ENCODE results near the gene CLMP. TPM values are rescaled to one million over a fixed set of nuclear protein-coding genes. Genes with fewer than 3 reads are reported as not detected.
"Not testable (repeated sequence)": the region's sequence is repeated elsewhere in the genome, so short reads cannot be mapped to it uniquely, and the experiment has no call there.

CLMP gene
- total RNA-seq, 1 donor from 2014 or later = 5.9 TPM

GRCh38 chr11:123151366-123151765 is 43.7 kb downstream of the CLMP start:
- intact Hi-C loops (cut with DNase I) = no loop called here
- no peak for DNase-seq (ENCODE audit: low spot score)

- DNase-seq (ENCODE audit: low spot score) = no peak
- intact Hi-C loops (cut with DNase I) = no loop called here
Measured at GRCh38 chr11:123150882-123151281, 44.2 kb downstream of the CLMP start.

GRCh38 chr11:123148965-123149364 is 46.1 kb downstream of the CLMP start:
- DNase-seq (ENCODE audit: low spot score) = no peak
- intact Hi-C loops (cut with DNase I) = no loop called here

GRCh38 chr11:123145661-123146060 is 49.4 kb downstream of the CLMP start:
- intact Hi-C loops (cut with DNase I) = no loop called here
- no peak for DNase-seq (ENCODE audit: low spot score)

GRCh38 chr11:123145220-123145619 is 49.8 kb downstream of the CLMP start:
- no peak for DNase-seq (ENCODE audit: low spot score)
- intact Hi-C loops (cut with DNase I) = no loop called here

- DNase-seq (ENCODE audit: low spot score) = no peak
- intact Hi-C loops (cut with DNase I) = no loop called here
Measured at GRCh38 chr11:123144707-123145106, 50.3 kb downstream of the CLMP start.

GRCh38 chr11:123143921-123144320 is 51.1 kb downstream of the CLMP start:
- DNase-seq (ENCODE audit: low spot score) = no peak
- intact Hi-C loops (cut with DNase I) = no loop called here

- no peak for DNase-seq (ENCODE audit: low spot score)
- intact Hi-C loops (cut with DNase I) = no loop called here
Measured at GRCh38 chr11:123143476-123143875, 51.6 kb downstream of the CLMP start.

GRCh38 chr11:123139206-123139605 is 55.8 kb downstream of the CLMP start:
- intact Hi-C loops (cut with DNase I) = no loop called here
- DNase-seq (ENCODE audit: low spot score) = no peak

- intact Hi-C loops (cut with DNase I) = no loop called here
Measured at GRCh38 chr11:123137431-123138224, 57.4 kb downstream of the CLMP start.

GRCh38 chr11:123135863-123136446 is 59.1 kb downstream of the CLMP start:
- intact Hi-C loops (cut with DNase I) = no loop called here
- DNase-seq (ENCODE audit: low spot score) = no peak

More at GRCh38 chr11:123137431-123138224, 57.4 kb downstream of the CLMP start:
- peak; percentile 81 for DNase-seq (ENCODE audit: low spot score)

- DNase-seq (ENCODE audit: low spot score) = no peak
- intact Hi-C loops (cut with DNase I) = no loop called here
Measured at GRCh38 chr11:123132881-123133280, 62.2 kb downstream of the CLMP start.

GRCh38 chr11:123132034-123132766 is 62.8 kb downstream of the CLMP start:
- intact Hi-C loops (cut with DNase I); DNase-seq (ENCODE audit: low spot score): not testable (repeated sequence)

- no peak for DNase-seq (ENCODE audit: low spot score)
- intact Hi-C loops (cut with DNase I) = no loop called here
Measured at GRCh38 chr11:123129920-123130319, 65.1 kb downstream of the CLMP start.

GRCh38 chr11:123125169-123125568 is 69.9 kb downstream of the CLMP start:
- intact Hi-C loops (cut with DNase I) = no loop called here
- no peak for DNase-seq (ENCODE audit: low spot score)

- no peak for DNase-seq (ENCODE audit: low spot score)
- intact Hi-C loops (cut with DNase I) = no loop called here
Measured at GRCh38 chr11:123122852-123123251, 72.2 kb downstream of the CLMP start.

- intact Hi-C loops (cut with DNase I) = no loop called here
- DNase-seq (ENCODE audit: low spot score) = no peak
Measured at GRCh38 chr11:123122341-123122740, 72.7 kb downstream of the CLMP start.

- intact Hi-C loops (cut with DNase I) = loop anchor here (10.0 kb wide), 1 partner anchor 358 kb away; no protein-coding TSS in a partner anchor
- DNase-seq (ENCODE audit: low spot score) = no peak
Measured at GRCh38 chr11:123116486-123116885, 78.6 kb downstream of the CLMP start.

- intact Hi-C loops (cut with DNase I) = loop anchor here (2.0 to 10.0 kb wide), 2 partner anchors 135 to 363 kb away; no protein-coding TSS in a partner anchor
- DNase-seq (ENCODE audit: low spot score) = no peak
Measured at GRCh38 chr11:123111465-123111864, 83.6 kb downstream of the CLMP start.

GRCh38 chr11:123110397-123110796 is 84.7 kb downstream of the CLMP start:
- DNase-seq (ENCODE audit: low spot score) = no peak
- intact Hi-C loops (cut with DNase I) = loop anchor here (2.0 to 10.0 kb wide), 2 partner anchors 136 to 364 kb away; no protein-coding TSS in a partner anchor

Measured in cardiac septum (tissue), 1 donor.